ENCODE results near the gene KCNIP1. TPM values are rescaled to one million over a fixed set of nuclear protein-coding genes. Genes with fewer than 3 reads are reported as not detected.
"Not testable (repeated sequence)": the region's sequence is repeated elsewhere in the genome, so short reads cannot be mapped to it uniquely, and the experiment has no call there.

The KCNIP1 gene
- total RNA-seq, 4 donors from 2014 or later: 0.34 TPM; not detected in 3

GRCh38 chr5:170542691-170543293 is 39.0 kb downstream of the KCNIP1 start:
- Histone ChIP-seq H3K36me3 (no peaks in the 10 kb centered on the region), H3K9me3 (peaks cover 7% of the 10 kb centered on the region), H3K4me3 (no peak overlapping the region), H3K27ac (no peak overlapping the region), H3K27me3 (no peaks in the 10 kb centered on the region), H3K4me1 (no peaks in the 10 kb centered on the region)
- no peak for TF ChIP-seq POLR2A (IDR thresholded peaks at IDR 0.05)
- TF ChIP-seq, protein P1, sequence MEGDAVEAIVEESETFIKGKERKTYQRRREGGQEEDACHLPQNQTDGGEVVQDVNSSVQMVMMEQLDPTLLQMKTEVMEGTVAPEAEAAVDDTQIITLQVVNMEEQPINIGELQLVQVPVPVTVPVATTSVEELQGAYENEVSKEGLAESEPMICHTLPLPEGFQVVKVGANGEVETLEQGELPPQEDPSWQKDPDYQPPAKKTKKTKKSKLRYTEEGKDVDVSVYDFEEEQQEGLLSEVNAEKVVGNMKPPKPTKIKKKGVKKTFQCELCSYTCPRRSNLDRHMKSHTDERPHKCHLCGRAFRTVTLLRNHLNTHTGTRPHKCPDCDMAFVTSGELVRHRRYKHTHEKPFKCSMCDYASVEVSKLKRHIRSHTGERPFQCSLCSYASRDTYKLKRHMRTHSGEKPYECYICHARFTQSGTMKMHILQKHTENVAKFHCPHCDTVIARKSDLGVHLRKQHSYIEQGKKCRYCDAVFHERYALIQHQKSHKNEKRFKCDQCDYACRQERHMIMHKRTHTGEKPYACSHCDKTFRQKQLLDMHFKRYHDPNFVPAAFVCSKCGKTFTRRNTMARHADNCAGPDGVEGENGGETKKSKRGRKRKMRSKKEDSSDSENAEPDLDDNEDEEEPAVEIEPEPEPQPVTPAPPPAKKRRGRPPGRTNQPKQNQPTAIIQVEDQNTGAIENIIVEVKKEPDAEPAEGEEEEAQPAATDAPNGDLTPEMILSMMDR (IDR thresholded peaks at IDR 0.05): no peak
- no peak for TF ChIP-seq EP300 (IDR thresholded peaks at IDR 0.05)
- TF ChIP-seq POLR2AphosphoS5 (IDR thresholded peaks at IDR 0.05): no peak
- 81% methylated on average over 8 of the region's 8 CpGs for WGBS
- no peak for DNase-seq (ENCODE audit: low spot score in 2 of 2)

- WGBS: 100% methylated on average over 2 of the region's 2 CpGs
- no peak for DNase-seq (ENCODE audit: low spot score in 2 of 2)
- Histone ChIP-seq H3K4me1 (no peaks in the 10 kb centered on the region), H3K9me3 (peaks cover 7% of the 10 kb centered on the region), H3K27ac (no peak overlapping the region), H3K4me3 (no peak overlapping the region), H3K27me3 (no peaks in the 10 kb centered on the region), H3K36me3 (no peaks in the 10 kb centered on the region)
- TF ChIP-seq EP300 (IDR thresholded peaks at IDR 0.05) (no peak), POLR2AphosphoS5 (IDR thresholded peaks at IDR 0.05) (no peak), POLR2A (IDR thresholded peaks at IDR 0.05) (no peak)
- TF ChIP-seq, protein P1 (IDR thresholded peaks at IDR 0.05): no peak
These were observed 41.5 kb downstream of the KCNIP1 start for GRCh38 chr5:170545313-170545712.

DNA sequence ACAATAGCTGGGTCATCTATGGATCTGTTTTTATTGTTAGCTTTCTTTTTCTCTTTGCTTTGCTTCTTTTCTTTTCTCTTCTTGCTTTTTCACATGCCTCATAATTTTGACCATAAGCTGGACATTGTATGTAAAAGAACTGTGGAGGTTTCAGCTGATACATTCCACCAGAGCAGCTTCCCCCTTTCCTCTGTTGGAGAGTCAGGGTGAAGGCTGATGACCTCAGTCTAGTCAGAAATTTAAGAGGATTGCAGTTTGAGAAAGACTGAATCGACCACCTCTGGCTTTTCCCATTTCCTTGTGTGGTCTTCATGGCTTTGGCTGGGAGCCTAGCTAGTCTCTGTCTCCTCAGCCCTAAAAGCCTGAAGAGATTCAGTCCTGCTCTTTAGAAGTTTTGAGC is 42.0 kb downstream of the KCNIP1 start:
- TF ChIP-seq POLR2A (IDR thresholded peaks at IDR 0.05) (no peak), EP300 (IDR thresholded peaks at IDR 0.05) (no peak), POLR2AphosphoS5 (IDR thresholded peaks at IDR 0.05) (no peak)
- TF ChIP-seq, protein P1 (IDR thresholded peaks at IDR 0.05): no peak
- WGBS: 44% methylated on average over 1 of the region's 1 CpG

DNA sequence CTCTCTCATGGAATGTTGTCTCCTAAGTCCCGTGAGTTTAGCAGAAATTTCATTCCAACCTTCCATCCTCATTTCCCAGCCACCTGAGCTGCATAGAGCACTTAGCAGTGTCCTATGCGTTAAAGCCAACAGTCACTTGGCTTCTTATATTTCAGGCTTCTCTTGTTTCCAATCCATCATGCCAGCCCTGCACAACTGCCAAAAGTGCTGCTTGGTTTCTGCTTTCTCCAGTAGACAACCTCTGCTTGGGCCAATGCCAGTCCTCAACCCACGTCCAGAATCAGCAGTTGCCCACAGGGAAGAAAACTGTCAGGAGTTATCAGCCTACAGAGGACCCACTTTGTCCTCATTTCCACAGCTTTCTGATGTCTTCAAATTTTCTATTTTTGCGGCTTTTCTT is 42.5 kb downstream of the KCNIP1 start:
- H3K4me1 ChIP-seq: no peaks in the 10 kb centered on the region
- WGBS: 42% methylated on average over 4 of the region's 4 CpGs
- no peak for TF ChIP-seq EP300 (IDR thresholded peaks at IDR 0.05)
- no peak for TF ChIP-seq POLR2A (IDR thresholded peaks at IDR 0.05)
- TF ChIP-seq POLR2AphosphoS5 (IDR thresholded peaks at IDR 0.05): no peak
- TF ChIP-seq, protein P1 (IDR thresholded peaks at IDR 0.05): no peak
- DNase-seq (ENCODE audit: low spot score in 2 of 2): peak in 1 of 2 donors; percentile 9
- no peaks in the 10 kb centered on the region for H3K36me3 ChIP-seq
- H3K27ac ChIP-seq: no peak overlapping the region
- H3K9me3 ChIP-seq: peaks cover 7% of the 10 kb centered on the region
- no peak overlapping the region for H3K4me3 ChIP-seq
- H3K27me3 ChIP-seq: no peaks in the 10 kb centered on the region

More for the DNA sequence above, 42.0 kb downstream of the KCNIP1 start:
- Histone ChIP-seq H3K9me3 (peaks cover 7% of the 10 kb centered on the region), H3K4me1 (no peaks in the 10 kb centered on the region), H3K27me3 (no peaks in the 10 kb centered on the region), H3K27ac (no peak overlapping the region), H3K36me3 (no peaks in the 10 kb centered on the region), H3K4me3 (no peak overlapping the region)
- no peak for DNase-seq (ENCODE audit: low spot score in 2 of 2)

GRCh38 chr5:170550382-170550781 is 46.6 kb downstream of the KCNIP1 start:
- H3K4me1 ChIP-seq; H3K9me3 ChIP-seq; H3K4me3 ChIP-seq; H3K27me3 ChIP-seq; DNase-seq (ENCODE audit: low spot score in 2 of 2); H3K36me3 ChIP-seq; H3K27ac ChIP-seq: not testable (repeated sequence)
- WGBS: 89% methylated on average over 1 of the region's 1 CpG

GRCh38 chr5:170551076-170551475 is 47.3 kb downstream of the KCNIP1 start:
- Histone ChIP-seq H3K27me3 (peaks cover 7% of the 10 kb centered on the region), H3K9me3 (no peaks in the 10 kb centered on the region), H3K27ac (no peak overlapping the region), H3K36me3 (no peaks in the 10 kb centered on the region), H3K4me3 (no peak overlapping the region), H3K4me1 (peaks cover 8% of the 10 kb centered on the region)
- WGBS: 79% methylated on average over 4 of the region's 4 CpGs
- DNase-seq (ENCODE audit: low spot score in 2 of 2): no peak
- TF ChIP-seq POLR2AphosphoS5 (IDR thresholded peaks at IDR 0.05) (no peak), POLR2A (IDR thresholded peaks at IDR 0.05) (no peak), EP300 (IDR thresholded peaks at IDR 0.05) (no peak)
- TF ChIP-seq, protein P1 (IDR thresholded peaks at IDR 0.05): no peak
